SK-N-SH (cell line): ENCODE results near the gene GRK2. TPM values are rescaled to one million over a fixed set of nuclear protein-coding genes. Genes with fewer than 3 reads are reported as not detected.

Experiments used
- CTCF ChIA-PET: fragments of 300-600, 350-600 bp; formaldehyde crosslinking; extraction: SDS; loops from one replicate; lab custom pipeline; 2021; lab: Yijun Ruan, JAX
- POLR2A ChIA-PET: fragments of 350-600 bp; sonication (Branson Sonifier 250); formaldehyde crosslinking; extraction: SDS; loops from one replicate; lab custom pipeline; 2020; ENCODE audit warnings: antibody characterized with exemption, inconsistent platforms; lab: Yijun Ruan, JAX
- DNase-seq: peaks from one replicate; pipeline ENCODE4 v3.0.0; 2012
- H2AFZ ChIP-seq: fragments of 200-600 bp; sonication (generic); 2 replicates; pipeline ENCODE4 v1.8.1; 2016; ENCODE audit warnings: antibody characterized with exemption, mild to moderate bottlenecking, low read depth
- H3F3A ChIP-seq: fragments of 200-600 bp; sonication (generic); replicated peaks from 2 replicates; pipeline ENCODE3; 2016; ENCODE audit warnings: antibody characterized with exemption, mild to moderate bottlenecking; ENCODE audit not compliant: insufficient read depth
- H3K27ac ChIP-seq, 2 experiments: fragments of 200-500 bp in 1 of 2; fragments of 200-600 bp in 1 of 2; sonication (Bioruptor generic) in 1 of 2; sonication (generic), shearing (Covaris generic) in 1 of 2; 2 replicates each; pipeline versions ENCODE4 v1.5.1 to v1.6.1; 2014 to 2016; ENCODE audit warnings: low read depth in 2 of 2, inconsistent platforms in 1 of 2, low read length in 1 of 2, mild to moderate bottlenecking in 1 of 2, mixed read lengths in 1 of 2
- H3K27me3 ChIP-seq: fragments of 200-600 bp; sonication (generic), shearing (Covaris generic); 2 replicates; pipeline ENCODE4 v1.6.1; 2016; ENCODE audit warnings: mixed run types; ENCODE audit not compliant: insufficient read depth
- H3K36me3 ChIP-seq, 2 experiments: fragments of 200-500 bp in 1 of 2; fragments of 200-600 bp in 1 of 2; sonication (Bioruptor generic) in 1 of 2; sonication (generic) in 1 of 2; replicated peaks in 1 of 2; 2 replicates each; pipeline versions ENCODE3 to v1.5.1; 2014 to 2016; ENCODE audit warnings: low read length in 1 of 2, mild to moderate bottlenecking in 1 of 2; ENCODE audit not compliant: insufficient read depth in 2 of 2, control insufficient read depth in 1 of 2
- H3K4me1 ChIP-seq, 2 experiments: fragments of 200-500 bp in 1 of 2; fragments of 200-600 bp in 1 of 2; sonication (Bioruptor generic) in 1 of 2; sonication (generic), shearing (Covaris generic) in 1 of 2; 2 replicates each; pipeline versions ENCODE4 v1.5.1 to v1.6.1; 2014 to 2016; ENCODE audit warnings: low read depth in 1 of 2, low read length in 1 of 2, mixed run types in 1 of 2; ENCODE audit not compliant: insufficient read depth in 2 of 2, control insufficient read depth in 1 of 2
- H3K4me2 ChIP-seq: fragments of 200-600 bp; sonication (generic), shearing (Covaris generic); 2 replicates; pipeline ENCODE4 v1.6.1; 2017; ENCODE audit warnings: mixed run types
- H3K4me3 ChIP-seq, 2 experiments: fragments of 200-500 bp in 1 of 2; fragments of 200-600 bp in 1 of 2; sonication (Bioruptor generic) in 1 of 2; sonication (generic), shearing (Covaris generic) in 1 of 2; 2 replicates each; pipeline versions ENCODE4 v1.5.1 to v1.8.1; 2014 to 2016; ENCODE audit warnings: low read depth in 2 of 2, inconsistent platforms in 1 of 2, low read length in 1 of 2, mild to moderate bottlenecking in 1 of 2, mixed read lengths in 1 of 2, moderate library complexity in 1 of 2
- H3K79me2 ChIP-seq: fragments of 200-600 bp; sonication (generic); 2 replicates; pipeline ENCODE4 v1.8.1; 2017; ENCODE audit warnings: mild to moderate bottlenecking; ENCODE audit not compliant: insufficient read depth
- H3K9ac ChIP-seq: fragments of 200-600 bp; sonication (generic); 2 replicates; pipeline ENCODE4 v1.6.1; 2017; ENCODE audit warnings: mixed run types
- H3K9me2 ChIP-seq: fragments of 200-600 bp; sonication (generic); 2 replicates; pipeline ENCODE4 v1.6.1; 2017; ENCODE audit warnings: mixed run types
- H3K9me3 ChIP-seq: fragments of 200-600 bp; sonication (generic); 2 replicates; pipeline ENCODE4 v1.6.1; 2017; ENCODE audit warnings: mixed run types, mild to moderate bottlenecking, moderate library complexity
- H4K20me1 ChIP-seq: fragments of 200-600 bp; sonication (generic); 2 replicates; pipeline ENCODE4 v1.6.1; 2017; ENCODE audit warnings: mild to moderate bottlenecking, mixed run types; ENCODE audit not compliant: insufficient read depth
- GATA2 ChIP-seq: sonication (generic); formaldehyde crosslinking; IDR thresholded peaks from 2 replicates; pipeline ENCODE4 v1.5.0; 2020; ENCODE audit warnings: mild to moderate bottlenecking, missing genetic modification reagents
- MXI1 ChIP-seq: IDR thresholded peaks from 2 replicates; pipeline ENCODE4 v1.6.1; 2012; ENCODE audit warnings: mild to moderate bottlenecking, low read depth, low read length, improper control_type of control experiment
- NRF1 ChIP-seq: IDR thresholded peaks from 2 replicates; pipeline ENCODE4 v1.6.1; 2012; ENCODE audit warnings: low read depth, mild to moderate bottlenecking, low read length
- PBX3 ChIP-seq: IDR thresholded peaks from 2 replicates; pipeline ENCODE4; 2012
- RCOR1 ChIP-seq: fragments of 150-350 bp; IDR thresholded peaks from 2 replicates; pipeline ENCODE4 v1.6.1; 2017; ENCODE audit warnings: antibody characterized with exemption, low read length
- RXRA ChIP-seq: IDR thresholded peaks from 2 replicates; pipeline ENCODE4 v1.4.0; 2012; ENCODE audit warnings: low read depth, mild to moderate bottlenecking, borderline replicate concordance
- TAF1 ChIP-seq: IDR thresholded peaks from 2 replicates; pipeline ENCODE4 v1.6.1; 2012; ENCODE audit warnings: low read depth, mild to moderate bottlenecking, low read length, moderate library complexity, borderline replicate concordance
- TEAD4 ChIP-seq: IDR thresholded peaks from 2 replicates; pipeline ENCODE4 v1.4.0; 2012; ENCODE audit warnings: mild to moderate bottlenecking, borderline replicate concordance; ENCODE audit not compliant: insufficient read depth
- WGBS: methylation state at CpG from one replicate; pipeline ENCODE4 v1.1.6; 2017; ENCODE audit warnings: low lambda C conversion rate; 5-methylcytosine and 5-hydroxymethylcytosine counted together
- polyA plus RNA-seq, 3 experiments: library from polyadenylated mRNA; depleted of rRNA; stranded (reverse); fragments of >200 nt; gene quantifications; 2 replicates each; pipeline ENCODE4 v1.2.3, GENCODE V29; 2012

GRK2 gene
- polyA plus RNA-seq, 1 of the 3 experiments (the other 2 are of a cell fraction) = 48.5 TPM

- 90% methylated on average over 14 of the region's 18 CpGs for WGBS
- no peak for DNase-seq
These were observed 44.8 kb downstream of the GRK2 start for GRCh38 chr11:67311051-67311555.

GRCh38 chr11:67311556-67312082 is 45.3 kb downstream of the GRK2 start:
- POLR2A ChIA-PET = no interaction called here
- no peak for DNase-seq
- 95% methylated on average over 15 of the region's 15 CpGs for WGBS

More at GRCh38 chr11:67311051-67311555, 44.8 kb downstream of the GRK2 start:
- TF ChIP-seq GATA2 (CRISPR knock-in tag) = no peak
- TF ChIP-seq TAF1 = no peak
- TF ChIP-seq TEAD4 = no peak
- no peak for TF ChIP-seq NRF1
- no peak for TF ChIP-seq RCOR1
- Histone ChIP-seq H3K4me3 (no peak overlapping the region), H3K9me2 (no peaks in the 10 kb centered on the region), H3K9ac (no peak overlapping the region), H3K4me2 (no peak overlapping the region), H2AFZ (no peak overlapping the region), H3K27me3 (no peaks in the 10 kb centered on the region), H3K27ac (no peak overlapping the region), H3K4me1 (peaks cover 0 to 19% of the 10 kb centered on the region in 2 experiments; a peak in 1 of 4 replicates), H4K20me1 (no peaks in the 10 kb centered on the region), H3K9me3 (no peaks in the 10 kb centered on the region), H3K36me3 (peaks cover 0 to 5% of the 10 kb centered on the region in 2 experiments), H3K79me2 (no peaks in the 10 kb centered on the region), H3F3A (peaks cover 15% of the 10 kb centered on the region)
- POLR2A ChIA-PET = no interaction called here
- CTCF ChIA-PET = interaction anchor here (1.0 to 2.7 kb wide), 5 partner anchors 19 to 71 kb away, joined by 3 to 12 read pairs (median 3); no protein-coding TSS in a partner anchor

More at GRCh38 chr11:67311556-67312082, 45.3 kb downstream of the GRK2 start:
- no peaks in the 10 kb centered on the region for H4K20me1 ChIP-seq
- peak overlapping the region in 1 of 2 experiments; percentile 83; a peak in 1 of 4 replicates for H3K27ac ChIP-seq
- TF ChIP-seq PBX3 (no peak), RXRA (no peak), TAF1 (no peak), GATA2 (CRISPR knock-in tag) (no peak), MXI1 (no peak)
- no peak overlapping the region for H3K4me2 ChIP-seq
- H2AFZ ChIP-seq = no peak overlapping the region
- no peak overlapping the region for H3K4me3 ChIP-seq
- no peak overlapping the region for H3K9ac ChIP-seq
- H3K27me3 ChIP-seq = no peaks in the 10 kb centered on the region
- H3K36me3 ChIP-seq = peaks cover 0 to 5% of the 10 kb centered on the region in 2 experiments
- H3K79me2 ChIP-seq = no peaks in the 10 kb centered on the region
- H3K9me3 ChIP-seq = no peaks in the 10 kb centered on the region
- CTCF ChIA-PET = interaction anchor here (1.0 to 2.7 kb wide), 5 partner anchors 20 to 71 kb away, joined by 3 to 12 read pairs (median 3); no protein-coding TSS in a partner anchor
- H3K9me2 ChIP-seq = no peaks in the 10 kb centered on the region
- peaks cover 0 to 19% of the 10 kb centered on the region in 2 experiments; a peak in 1 of 4 replicates for H3K4me1 ChIP-seq
- H3F3A ChIP-seq = peaks cover 15% of the 10 kb centered on the region
